T-helper 17 cell (primary cell): ENCODE measurements around the gene HHLA2. TPM values are rescaled to one million over a fixed set of nuclear protein-coding genes. Genes with fewer than 3 reads are reported as not detected.
"Not testable (repeated sequence)": the region's sequence is repeated elsewhere in the genome, so short reads cannot be mapped to it uniquely, and the experiment has no call there.

ENCODE experiments used
- ATAC-seq: fragments of 150-1000 bp; cut with Tn5 transposase; 2 replicates; pipeline ENCODE4 v1.10.0; 2021; ENCODE audit warnings: mild to moderate bottlenecking, moderate library complexity
- DNase-seq, 3 donors: peaks; one replicate each; pipeline versions ENCODE4 v3.0.0 to v3.0.0-alpha.2; 2020 to 2021
- H3K9me3 ChIP-seq: one replicate; pipeline ENCODE4 v1.7.0; 2013; ENCODE audit warnings: low read length, mild to moderate bottlenecking; ENCODE audit not compliant: control insufficient read depth, poor library complexity, severe bottlenecking
- H3K27ac Mint-ChIP-seq: one replicate; pipeline ENCODE4 v1.8.0; 2022; ENCODE audit warnings: mild to moderate bottlenecking, moderate library complexity, mixed read lengths
- H3K27me3 Mint-ChIP-seq: one replicate; pipeline ENCODE4 v1.8.0; 2022; ENCODE audit warnings: mixed read lengths
- H3K36me3 Mint-ChIP-seq: one replicate; pipeline ENCODE4 v1.8.0; 2022; ENCODE audit warnings: low read depth, mixed read lengths
- H3K4me1 Mint-ChIP-seq: one replicate; pipeline ENCODE4 v1.8.0; 2022; ENCODE audit warnings: mild to moderate bottlenecking, mixed read lengths
- H3K4me3 Mint-ChIP-seq: one replicate; pipeline ENCODE4 v1.8.0; 2022; ENCODE audit warnings: mild to moderate bottlenecking, moderate library complexity, mixed read lengths
- total RNA-seq, 4 donors: library from RNA in 2 of 4; stranded (reverse) in 2 of 4; gene quantifications; one replicate each; pipeline ENCODE4 v1.2.3 and lab custom pipeline; 2022 to 2026

The HHLA2 gene, protein sequence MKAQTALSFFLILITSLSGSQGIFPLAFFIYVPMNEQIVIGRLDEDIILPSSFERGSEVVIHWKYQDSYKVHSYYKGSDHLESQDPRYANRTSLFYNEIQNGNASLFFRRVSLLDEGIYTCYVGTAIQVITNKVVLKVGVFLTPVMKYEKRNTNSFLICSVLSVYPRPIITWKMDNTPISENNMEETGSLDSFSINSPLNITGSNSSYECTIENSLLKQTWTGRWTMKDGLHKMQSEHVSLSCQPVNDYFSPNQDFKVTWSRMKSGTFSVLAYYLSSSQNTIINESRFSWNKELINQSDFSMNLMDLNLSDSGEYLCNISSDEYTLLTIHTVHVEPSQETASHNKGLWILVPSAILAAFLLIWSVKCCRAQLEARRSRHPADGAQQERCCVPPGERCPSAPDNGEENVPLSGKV
- total RNA-seq (1 to 10 TPM in 1 of 2 donors, under 1 TPM in 1; 0.37 to 2.0 TPM), total RNA-seq (lab: John Stamatoyannopoulos, UW) (0 to 0.30 reads per million in 2 donors)

- DNase-seq (no peak), ATAC-seq (no peak)
- H3K4me3 Mint-ChIP-seq: no peak within 1 kb of the TSS
- H3K27ac Mint-ChIP-seq: no peak within 1 kb of the TSS
- no peaks in the 10 kb centered on the region for H3K36me3 Mint-ChIP-seq
- H3K4me1 Mint-ChIP-seq: peaks cover 49% of the 10 kb centered on the region
- H3K9me3 ChIP-seq: no peaks in the 10 kb centered on the region
- no peaks in the 10 kb centered on the region for H3K27me3 Mint-ChIP-seq
These were observed at the start of gene HHLA2 for GRCh38 chr3:108296239-108296638. HHLA2 (plus strand) TSS chr3:108296548; CDS start chr3:108351814, 55,266 bp downstream.

GRCh38 chr3:108250626-108251025 is 45.7 kb upstream of the HHLA2 start:
- ATAC-seq (no peak), DNase-seq (no peak)
- Mint-ChIP-seq H3K27me3 (no peaks in the 10 kb centered on the region), H3K36me3 (no peaks in the 10 kb centered on the region), H3K4me1 (peaks cover 3% of the 10 kb centered on the region), H3K4me3 (no peak overlapping the region), H3K27ac (no peak overlapping the region)
- no peaks in the 10 kb centered on the region for H3K9me3 ChIP-seq

DNA sequence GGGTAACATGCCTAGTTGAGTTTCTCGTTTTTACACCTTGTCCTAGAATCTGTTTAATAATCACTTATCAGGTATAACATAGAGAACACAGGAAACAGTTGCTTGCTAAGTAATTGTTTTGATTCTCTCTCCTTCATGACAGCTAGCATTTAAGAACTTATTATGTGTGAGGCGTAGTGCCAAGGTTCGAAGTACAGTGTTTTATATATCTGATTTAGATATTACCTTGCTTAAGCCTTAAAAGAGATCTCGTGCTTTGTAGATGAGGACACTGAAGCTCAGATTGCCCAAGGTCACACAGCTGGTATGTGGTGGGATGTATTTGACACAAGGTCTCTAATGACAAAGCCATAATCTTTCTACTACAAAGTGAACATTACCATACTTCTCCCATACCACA is 45.1 kb upstream of the HHLA2 start:
- Mint-ChIP-seq H3K27ac (no peak overlapping the region), H3K36me3 (no peaks in the 10 kb centered on the region), H3K4me3 (no peak overlapping the region), H3K4me1 (peaks cover 2% of the 10 kb centered on the region), H3K27me3 (no peaks in the 10 kb centered on the region)
- DNase-seq (no peak), ATAC-seq (no peak)
- H3K9me3 ChIP-seq: no peaks in the 10 kb centered on the region

- no peaks in the 10 kb centered on the region for H3K9me3 ChIP-seq
- Mint-ChIP-seq H3K36me3 (no peaks in the 10 kb centered on the region), H3K4me1 (no peaks in the 10 kb centered on the region), H3K27ac (no peak overlapping the region), H3K27me3 (no peaks in the 10 kb centered on the region), H3K4me3 (no peak overlapping the region)
- no peak for DNase-seq
- ATAC-seq: no peak
These were observed 44.5 kb upstream of the HHLA2 start for GRCh38 chr3:108251844-108252243.

DNA sequence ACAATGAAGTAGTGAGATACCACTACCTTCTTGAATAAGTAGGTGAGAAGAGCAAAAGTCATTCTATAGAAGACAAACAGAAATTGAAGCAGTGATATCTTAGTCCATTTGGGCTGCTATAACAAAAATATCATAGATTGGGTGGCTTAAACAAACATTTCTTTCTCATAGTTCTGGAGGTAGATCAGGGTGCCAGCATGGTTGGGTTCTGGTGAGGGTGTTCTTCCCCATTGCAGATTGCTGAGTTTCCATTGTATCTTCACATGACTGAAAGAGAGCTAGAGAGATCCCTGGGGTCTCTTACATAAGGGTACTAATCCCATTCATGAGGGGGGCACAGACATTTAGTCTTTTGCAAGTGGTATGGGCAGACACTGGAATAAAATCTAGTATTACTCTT is 41.2 kb upstream of the HHLA2 start:
- H3K4me3 Mint-ChIP-seq: no peak overlapping the region
- no peak overlapping the region for H3K27ac Mint-ChIP-seq
- H3K9me3 ChIP-seq: no peaks in the 10 kb centered on the region
- no peaks in the 10 kb centered on the region for H3K27me3 Mint-ChIP-seq
- H3K4me1 Mint-ChIP-seq: no peaks in the 10 kb centered on the region
- DNase-seq: no peak
- no peaks in the 10 kb centered on the region for H3K36me3 Mint-ChIP-seq
- ATAC-seq: no peak

DNA sequence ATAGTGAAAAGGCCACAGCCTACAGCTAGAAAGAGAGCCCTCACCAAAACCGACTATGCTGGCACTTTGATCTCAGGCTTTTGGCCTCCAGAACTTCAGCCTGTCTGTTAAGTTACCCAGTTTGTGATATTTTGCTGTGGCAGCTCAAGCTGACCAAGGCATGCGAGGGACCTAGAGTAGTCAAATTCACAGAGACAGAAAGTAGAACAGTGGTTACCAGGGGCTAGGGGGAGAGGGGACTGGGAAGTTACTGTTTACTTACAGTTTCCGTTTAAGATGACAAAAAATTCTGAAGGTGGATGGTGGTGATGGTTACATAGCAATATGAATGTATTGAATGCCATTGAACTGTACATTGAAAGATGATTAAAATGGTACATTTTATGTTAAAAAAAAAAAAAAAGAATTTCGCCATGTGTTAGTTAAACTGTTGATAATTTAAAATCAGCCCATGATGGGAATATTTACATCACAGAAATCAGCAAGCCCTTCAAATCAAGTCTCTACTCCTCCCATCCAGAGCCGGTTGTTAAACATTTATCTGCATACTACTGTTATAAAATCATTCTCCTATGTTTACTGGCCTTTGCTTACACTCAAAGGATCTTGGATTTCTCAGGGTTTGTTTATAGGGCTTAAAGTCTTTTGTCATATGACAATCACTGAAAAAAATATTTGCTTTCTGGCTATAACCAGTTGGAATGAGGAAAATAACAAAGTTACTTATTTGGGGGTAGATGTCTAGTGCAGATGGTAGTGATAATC is 31.6 kb upstream of the HHLA2 start:
- not testable (repeated sequence) for ATAC-seq, DNase-seq, H3K27me3 Mint-ChIP-seq, H3K27ac Mint-ChIP-seq, H3K9me3 ChIP-seq, H3K4me3 Mint-ChIP-seq, H3K36me3 Mint-ChIP-seq, H3K4me1 Mint-ChIP-seq

DNA sequence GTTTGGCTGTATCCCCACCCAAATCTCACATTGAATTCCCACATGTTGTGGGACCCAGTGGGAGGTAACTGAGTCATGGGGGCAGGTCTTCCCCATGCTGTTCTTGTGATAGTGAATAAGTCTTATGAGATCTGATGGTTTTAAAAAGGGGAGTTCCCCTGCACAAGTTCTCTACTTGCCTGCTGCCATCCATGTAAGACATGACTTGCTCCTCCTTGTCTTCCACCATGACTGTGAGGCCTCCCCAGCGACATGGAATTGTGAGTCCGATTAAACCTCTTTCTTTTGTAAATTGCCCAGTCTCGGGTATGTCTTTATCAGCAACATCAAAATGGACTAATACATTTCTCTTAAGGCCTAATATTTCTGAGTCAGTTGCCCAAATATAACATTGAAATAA is 28.1 kb upstream of the HHLA2 start:
- DNase-seq, H3K9me3 ChIP-seq, H3K27me3 Mint-ChIP-seq, H3K36me3 Mint-ChIP-seq, H3K27ac Mint-ChIP-seq, H3K4me1 Mint-ChIP-seq, ATAC-seq, H3K4me3 Mint-ChIP-seq: not testable (repeated sequence)

DNA sequence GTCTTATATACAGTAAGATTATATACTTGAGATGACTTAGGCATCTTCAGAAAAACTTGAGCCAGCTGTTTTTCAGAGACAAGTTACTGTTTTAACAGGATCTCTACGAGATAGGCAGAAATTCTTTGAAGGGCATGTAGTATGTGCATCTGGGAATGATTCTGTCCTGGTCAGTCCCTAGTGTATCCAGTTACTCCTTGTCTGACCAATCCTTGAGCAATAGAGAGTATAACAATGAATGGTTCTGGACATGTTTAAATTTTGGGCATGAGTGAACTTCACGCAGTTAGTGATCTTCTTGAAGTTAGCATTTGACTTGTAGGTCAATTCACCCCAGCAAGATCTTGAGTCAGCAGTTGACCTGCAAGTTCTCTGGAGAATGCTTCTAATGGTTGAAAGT is 24.7 kb upstream of the HHLA2 start:
- DNase-seq: no peak
- H3K9me3 ChIP-seq: no peaks in the 10 kb centered on the region
- no peaks in the 10 kb centered on the region for H3K27me3 Mint-ChIP-seq
- no peak overlapping the region for H3K4me3 Mint-ChIP-seq
- H3K27ac Mint-ChIP-seq: no peak overlapping the region
- no peak for ATAC-seq
- peaks cover 4% of the 10 kb centered on the region for H3K36me3 Mint-ChIP-seq
- H3K4me1 Mint-ChIP-seq: no peaks in the 10 kb centered on the region

DNA sequence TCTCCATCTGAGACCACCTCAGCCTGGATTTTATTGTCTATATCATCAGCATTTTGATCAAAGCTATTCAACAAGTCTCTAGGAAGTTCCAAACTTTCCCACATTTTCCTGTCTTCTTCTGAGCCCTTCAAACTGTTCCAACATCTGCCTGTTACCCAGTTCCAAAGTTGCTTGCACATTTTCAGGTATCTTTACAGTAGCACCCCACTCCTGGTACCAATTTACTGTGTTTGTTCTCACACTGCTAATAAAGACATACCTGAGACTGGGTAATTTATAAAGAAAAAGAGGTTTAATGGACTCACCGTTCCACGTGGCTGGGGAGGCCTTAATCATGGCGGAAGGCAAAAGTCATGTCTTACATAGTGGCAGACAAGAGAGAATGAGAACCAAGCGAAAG is 17.3 kb upstream of the HHLA2 start:
- H3K27me3 Mint-ChIP-seq, H3K4me3 Mint-ChIP-seq, H3K4me1 Mint-ChIP-seq, H3K27ac Mint-ChIP-seq, ATAC-seq, H3K36me3 Mint-ChIP-seq, DNase-seq, H3K9me3 ChIP-seq: not testable (repeated sequence)

DNA sequence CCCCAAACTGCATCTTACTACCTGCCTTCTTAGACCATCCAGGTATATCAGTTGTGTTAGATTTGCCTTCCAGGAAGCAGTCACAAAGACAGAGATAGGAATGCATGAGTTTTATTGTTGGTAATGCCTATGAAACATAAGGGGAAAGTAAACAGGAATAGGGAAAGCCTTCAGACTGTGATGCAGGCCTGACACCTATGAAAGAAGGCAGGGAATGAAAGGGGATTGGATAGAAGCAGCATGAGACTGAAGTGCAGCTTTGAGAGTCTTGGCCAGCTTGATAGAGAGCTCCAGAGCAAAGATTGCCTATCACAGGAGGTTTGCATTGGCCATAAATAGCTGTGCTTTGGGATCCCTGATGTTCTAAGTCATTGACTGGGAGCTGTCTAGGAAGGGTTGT is 15.9 kb upstream of the HHLA2 start:
- Mint-ChIP-seq H3K36me3 (peaks cover 2% of the 10 kb centered on the region), H3K27me3 (no peaks in the 10 kb centered on the region), H3K4me1 (no peaks in the 10 kb centered on the region), H3K4me3 (no peak overlapping the region), H3K27ac (no peak overlapping the region)
- no peak for DNase-seq
- no peak for ATAC-seq
- H3K9me3 ChIP-seq: no peaks in the 10 kb centered on the region

DNA sequence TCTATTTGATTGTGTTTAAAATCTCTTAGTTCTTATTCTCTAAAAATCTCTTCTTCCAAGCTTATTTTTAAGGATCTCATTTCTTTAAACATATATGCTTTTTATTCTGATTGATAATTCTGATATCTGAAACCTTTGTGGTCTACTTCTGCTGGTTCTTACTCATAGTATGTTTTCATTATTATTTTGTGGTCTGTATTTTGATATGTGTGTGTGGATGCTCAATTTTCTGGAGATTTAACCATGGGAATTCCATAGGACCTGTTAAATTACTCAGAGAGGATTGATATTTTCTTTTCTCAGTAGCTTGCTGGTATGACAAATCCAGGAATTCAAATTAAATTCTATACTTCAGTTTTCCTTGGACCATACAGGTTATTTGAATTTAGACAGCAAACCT is 14.7 kb upstream of the HHLA2 start:
- no peak for DNase-seq
- Mint-ChIP-seq H3K27ac (no peak overlapping the region), H3K36me3 (peaks cover 2% of the 10 kb centered on the region), H3K4me1 (no peaks in the 10 kb centered on the region), H3K27me3 (no peaks in the 10 kb centered on the region), H3K4me3 (no peak overlapping the region)
- H3K9me3 ChIP-seq: no peaks in the 10 kb centered on the region
- ATAC-seq: no peak

DNA sequence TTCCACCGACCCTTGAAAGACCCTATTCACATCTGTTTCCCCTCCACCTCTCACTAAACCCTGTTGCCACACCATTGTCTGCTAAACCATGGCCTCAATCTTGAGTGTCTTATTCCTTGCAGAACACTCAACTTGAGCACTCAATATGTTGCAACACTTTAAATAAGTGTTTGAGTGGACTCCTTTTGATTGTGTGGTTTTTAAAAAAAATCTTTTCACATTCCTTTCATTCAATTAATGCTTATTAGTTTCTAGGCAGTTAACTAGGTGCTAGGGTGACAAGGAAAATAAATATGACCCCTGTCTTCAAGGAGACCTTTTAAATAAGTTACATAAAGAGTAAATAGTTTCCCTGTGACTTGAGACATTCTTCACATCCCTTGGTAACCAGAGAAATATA is 13.3 kb upstream of the HHLA2 start:
- Mint-ChIP-seq H3K27me3 (no peaks in the 10 kb centered on the region), H3K27ac (no peak overlapping the region), H3K36me3 (peaks cover 2% of the 10 kb centered on the region), H3K4me3 (no peak overlapping the region), H3K4me1 (no peaks in the 10 kb centered on the region)
- H3K9me3 ChIP-seq: no peaks in the 10 kb centered on the region
- ATAC-seq (no peak), DNase-seq (no peak)

DNA sequence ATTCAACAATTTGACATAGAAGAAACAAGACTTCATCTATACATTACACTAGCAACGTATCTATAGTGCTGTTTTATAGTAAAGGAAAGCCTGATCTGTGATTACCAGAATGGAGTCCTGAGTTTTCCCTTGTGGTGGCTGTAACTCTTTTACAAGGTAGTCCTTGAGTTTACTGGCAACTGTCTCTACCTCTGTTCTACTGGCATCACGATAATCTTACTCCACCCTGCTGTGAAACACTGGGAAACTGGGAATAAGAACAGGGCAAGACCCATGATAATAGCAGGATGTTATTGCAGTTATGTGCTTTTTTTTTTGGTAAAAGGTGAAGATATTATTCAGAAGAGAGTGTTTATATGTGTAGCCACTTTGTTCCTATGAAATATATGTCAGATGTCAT is 12.4 kb upstream of the HHLA2 start:
- Mint-ChIP-seq H3K36me3 (peaks cover 2% of the 10 kb centered on the region), H3K27ac (no peak overlapping the region), H3K27me3 (no peaks in the 10 kb centered on the region)

More for the DNA sequence above, 12.4 kb upstream of the HHLA2 start:
- Mint-ChIP-seq H3K4me1 (no peaks in the 10 kb centered on the region), H3K4me3 (no peak overlapping the region)
- DNase-seq (no peak), ATAC-seq (no peak)
- no peaks in the 10 kb centered on the region for H3K9me3 ChIP-seq
